ENCODE results near the gene RTBDN.

The RTBDN gene

GRCh38 chr19:12797141-12797587 is 37.2 kb downstream of the RTBDN start:
- in situ Hi-C loops (cut with MboI; ENCODE audit: low pct_unique_long_range_greater_than_20kb, low sequenced_read_pairs, unreplicated experiment): no loop called here
- no peak for TF ChIP-seq CTCF (IDR thresholded peaks at IDR 0.05; ENCODE audit: extremely low read depth, insufficient read depth, missing control alignments)
- no peak for DNase-seq (ENCODE audit: low spot score)

GRCh38 chr19:12796146-12797071 is 38.0 kb downstream of the RTBDN start:
- TF ChIP-seq CTCF (IDR thresholded peaks at IDR 0.05; ENCODE audit: extremely low read depth, insufficient read depth, missing control alignments): peak; percentile 98
- peak; percentile 67 for DNase-seq (ENCODE audit: low spot score)
- in situ Hi-C loops (cut with MboI; ENCODE audit: low pct_unique_long_range_greater_than_20kb, low sequenced_read_pairs, unreplicated experiment): no loop called here

GRCh38 chr19:12794971-12795381 is 39.4 kb downstream of the RTBDN start:
- no peak for DNase-seq (ENCODE audit: low spot score)
- in situ Hi-C loops (cut with MboI; ENCODE audit: low pct_unique_long_range_greater_than_20kb, low sequenced_read_pairs, unreplicated experiment): no loop called here
- TF ChIP-seq CTCF (IDR thresholded peaks at IDR 0.05; ENCODE audit: extremely low read depth, insufficient read depth, missing control alignments): no peak

GRCh38 chr19:12794196-12794941 is 40.0 kb downstream of the RTBDN start:
- DNase-seq (ENCODE audit: low spot score): no peak
- in situ Hi-C loops (cut with MboI; ENCODE audit: low pct_unique_long_range_greater_than_20kb, low sequenced_read_pairs, unreplicated experiment): no loop called here
- TF ChIP-seq CTCF (IDR thresholded peaks at IDR 0.05; ENCODE audit: extremely low read depth, insufficient read depth, missing control alignments): no peak

GRCh38 chr19:12793290-12794195 is 40.8 kb downstream of the RTBDN start:
- DNase-seq (ENCODE audit: low spot score): peak; percentile 98
- in situ Hi-C loops (cut with MboI; ENCODE audit: low pct_unique_long_range_greater_than_20kb, low sequenced_read_pairs, unreplicated experiment): no loop called here
- no peak for TF ChIP-seq CTCF (IDR thresholded peaks at IDR 0.05; ENCODE audit: extremely low read depth, insufficient read depth, missing control alignments)

- no peak for DNase-seq (ENCODE audit: low spot score)
- TF ChIP-seq CTCF (IDR thresholded peaks at IDR 0.05; ENCODE audit: extremely low read depth, insufficient read depth, missing control alignments): no peak
- in situ Hi-C loops (cut with MboI; ENCODE audit: low pct_unique_long_range_greater_than_20kb, low sequenced_read_pairs, unreplicated experiment): no loop called here
These were observed 41.5 kb downstream of the RTBDN start for GRCh38 chr19:12792853-12793289.
